HAP-1 (cell line): ENCODE data around the gene SIN3A.
"Not testable (repeated sequence)": the region's sequence is repeated elsewhere in the genome, so short reads cannot be mapped to it uniquely, and the experiment has no call there.

Experiments
- DNase-seq, 2 experiments: peaks; one replicate each; pipeline ENCODE4 v3.0.0-alpha.2; 2016 to 2020; ENCODE audit warnings: low spot score in 2 of 2
- H3K27me3 ChIP-seq: fragments of 250-450 bp; sonication (Bioruptor Pico); 2 replicates; pipeline ENCODE4 v1.5.1; 2020; ENCODE audit warnings: low read depth, mild to moderate bottlenecking, moderate library complexity
- H3K36me3 ChIP-seq: fragments of 250-450 bp; sonication (Bioruptor Pico); replicated peaks from 2 replicates; pipeline ENCODE4 v1.5.1; 2020; ENCODE audit warnings: mild to moderate bottlenecking
- H3K4me1 ChIP-seq: fragments of 250-450 bp; sonication (Bioruptor Pico); 2 replicates; pipeline ENCODE4 v1.5.1; 2020; ENCODE audit warnings: mild to moderate bottlenecking
- H3K4me3 ChIP-seq: fragments of 250-450 bp; sonication (Bioruptor Pico); 2 replicates; pipeline ENCODE4 v1.5.1; 2020; ENCODE audit warnings: mild to moderate bottlenecking, moderate library complexity
- H3K9me3 ChIP-seq: fragments of 250-450 bp; sonication (Bioruptor Pico); 2 replicates; pipeline ENCODE4 v1.5.1; 2020; ENCODE audit warnings: mild to moderate bottlenecking, moderate library complexity
- in situ Hi-C: fragments of 300-500 bp; cut with MboI; formaldehyde crosslinking; loops from 3 replicates; pipeline ENCODE4 v1.14.3; 2020; ENCODE audit warnings: low sequenced_read_pairs, inconsistent platforms, mixed read lengths

The SIN3A gene

GRCh38 chr15:75338661-75339240 is 112.7 kb downstream of the SIN3A start:
- Histone ChIP-seq H3K36me3 (peaks cover 28% of the 10 kb centered on the region), H3K9me3 (no peaks in the 10 kb centered on the region), H3K4me3 (no peak overlapping the region), H3K27me3 (no peaks in the 10 kb centered on the region), H3K4me1 (peaks cover 13% of the 10 kb centered on the region)
- in situ Hi-C loops: no loop called here
- no peak for DNase-seq

- peak; percentile 98 to 100 for DNase-seq
- H3K9me3 ChIP-seq: no peaks in the 10 kb centered on the region
- in situ Hi-C loops: no loop called here
- no peaks in the 10 kb centered on the region for H3K27me3 ChIP-seq
- peak within 1 kb of the TSS; percentile 78 for H3K4me3 ChIP-seq
- H3K36me3 ChIP-seq: peaks cover 21% of the 10 kb centered on the region
- peaks cover 13% of the 10 kb centered on the region for H3K4me1 ChIP-seq
These were observed 115.7 kb downstream of the SIN3A start, which contains the start of gene COMMD4 for GRCh38 chr15:75335705-75336355. Gene COMMD4 (plus strand): TSS chr15:75336063. CDS start chr15:75336090, 27 bp downstream.

GRCh38 chr15:75335313-75335704 is 116.2 kb downstream of the SIN3A start:
- H3K4me3 ChIP-seq: peak overlapping the region; percentile 78
- no peak for DNase-seq
- peaks cover 19% of the 10 kb centered on the region for H3K36me3 ChIP-seq
- H3K9me3 ChIP-seq: no peaks in the 10 kb centered on the region
- H3K27me3 ChIP-seq: no peaks in the 10 kb centered on the region
- in situ Hi-C loops: no loop called here
- H3K4me1 ChIP-seq: peaks cover 13% of the 10 kb centered on the region

GRCh38 chr15:75333654-75334419 is 117.7 kb downstream of the SIN3A start:
- H3K36me3 ChIP-seq, H3K9me3 ChIP-seq, H3K4me3 ChIP-seq, DNase-seq, in situ Hi-C loops, H3K27me3 ChIP-seq: not testable (repeated sequence)
- peaks cover 13% of the 10 kb centered on the region for H3K4me1 ChIP-seq

GRCh38 chr15:75332093-75332492 is 119.4 kb downstream of the SIN3A start:
- H3K9me3 ChIP-seq, H3K4me3 ChIP-seq, DNase-seq, H3K36me3 ChIP-seq, in situ Hi-C loops, H3K27me3 ChIP-seq: not testable (repeated sequence)
- peaks cover 13% of the 10 kb centered on the region for H3K4me1 ChIP-seq

DNA sequence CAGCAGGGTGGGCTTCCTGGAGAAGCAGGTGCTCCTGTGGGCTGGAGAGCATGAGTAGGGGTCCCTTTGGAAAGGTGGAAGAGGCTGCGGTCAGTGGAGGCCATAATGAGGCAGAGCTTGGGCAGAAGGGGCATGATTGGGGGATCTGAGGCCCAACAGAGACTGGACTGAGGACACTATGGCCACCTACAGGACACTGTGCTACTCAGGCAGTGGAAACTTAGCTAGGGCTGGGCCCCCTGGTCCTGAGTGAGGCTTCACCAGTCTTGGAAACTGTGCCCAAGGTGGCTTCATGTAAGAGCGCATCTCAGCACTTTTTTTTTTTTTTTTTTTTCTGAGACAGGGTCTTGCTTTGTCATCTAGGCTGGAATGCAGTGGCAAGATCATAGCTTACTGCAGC is 121.9 kb downstream of the SIN3A start:
- in situ Hi-C loops: no loop called here
- Histone ChIP-seq H3K9me3 (no peaks in the 10 kb centered on the region), H3K36me3 (no peaks in the 10 kb centered on the region), H3K27me3 (no peaks in the 10 kb centered on the region), H3K4me3 (no peak overlapping the region), H3K4me1 (no peaks in the 10 kb centered on the region)
- DNase-seq: no peak

DNA sequence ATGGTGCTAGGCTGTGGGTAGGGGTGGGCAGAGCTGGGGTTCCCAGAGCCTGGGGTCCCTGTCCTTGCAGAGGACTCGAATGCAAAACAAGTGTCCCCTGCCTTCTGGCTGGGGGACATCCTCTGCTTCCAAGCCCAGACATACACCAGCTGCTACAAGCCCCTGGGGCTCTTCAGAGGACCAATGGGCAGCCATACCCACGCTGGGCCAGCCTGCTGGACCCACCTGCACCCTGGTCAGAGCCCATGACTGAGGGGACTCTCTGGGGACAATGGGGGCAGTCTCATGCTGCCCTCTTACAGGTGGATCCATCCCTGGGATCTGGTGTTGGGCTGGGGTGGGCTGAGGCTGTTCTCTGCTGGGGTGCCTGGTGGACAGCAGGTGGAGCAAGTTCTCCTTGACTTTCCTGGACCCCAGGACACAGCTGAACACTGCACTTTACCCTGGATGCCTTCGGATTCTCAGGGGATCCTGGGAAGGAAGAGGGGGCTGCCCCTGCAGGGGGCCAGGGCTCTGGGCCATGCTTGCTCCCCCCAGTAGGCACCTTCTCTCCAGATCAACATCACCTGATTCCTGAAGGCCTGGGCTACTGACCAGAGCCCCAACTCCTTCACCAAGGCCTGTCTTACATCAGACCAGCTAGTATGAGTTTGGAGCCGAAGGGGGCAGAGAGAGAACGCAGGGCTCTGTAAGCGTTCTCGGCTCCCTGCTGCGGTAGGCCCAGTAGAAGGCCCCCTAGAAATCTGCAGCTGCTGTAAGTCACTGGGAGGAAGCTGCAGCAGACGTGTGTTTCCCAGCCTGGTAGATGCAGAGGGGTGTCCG is 122.8 kb downstream of the SIN3A start:
- H3K4me1 ChIP-seq: no peaks in the 10 kb centered on the region
- no peaks in the 10 kb centered on the region for H3K36me3 ChIP-seq
- H3K27me3 ChIP-seq: no peaks in the 10 kb centered on the region
- DNase-seq: no peak
- H3K9me3 ChIP-seq: no peaks in the 10 kb centered on the region
- H3K4me3 ChIP-seq: no peak overlapping the region
- in situ Hi-C loops: no loop called here

DNA sequence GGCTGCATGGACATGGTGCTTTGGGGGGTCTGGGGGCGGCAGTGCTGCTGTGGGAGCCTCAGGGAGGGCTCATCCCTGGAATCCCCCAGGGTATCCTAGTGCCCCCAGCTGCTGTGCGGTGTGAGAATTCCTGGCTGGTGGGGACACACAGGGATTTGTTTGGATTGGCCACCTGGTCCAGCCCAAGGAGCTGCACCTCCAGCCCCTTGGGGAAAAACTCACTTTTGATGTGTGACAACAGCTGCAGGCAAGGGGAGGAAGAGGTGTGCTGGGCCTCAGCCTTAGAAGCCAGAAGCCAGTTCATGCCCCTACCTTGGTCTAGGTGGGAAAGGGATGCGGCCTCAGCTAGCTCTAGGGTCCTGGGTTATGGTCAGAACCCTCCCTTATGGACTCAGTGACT is 124.0 kb downstream of the SIN3A start:
- H3K27me3 ChIP-seq: no peaks in the 10 kb centered on the region
- no peak for DNase-seq
- in situ Hi-C loops: no loop called here

GRCh38 chr15:75327005-75327404 is 124.5 kb downstream of the SIN3A start:
- H3K36me3 ChIP-seq: no peaks in the 10 kb centered on the region
- H3K9me3 ChIP-seq: no peaks in the 10 kb centered on the region
- no peak overlapping the region for H3K4me3 ChIP-seq
- in situ Hi-C loops: no loop called here
- 0 out of 2 replicates have a peak, but pooled peaks cover 2% of the 10 kb centered on the region for H3K27me3 ChIP-seq
- H3K4me1 ChIP-seq: no peaks in the 10 kb centered on the region
- no peak for DNase-seq

More for the DNA sequence above, 124.0 kb downstream of the SIN3A start:
- no peak overlapping the region for H3K4me3 ChIP-seq
- H3K36me3 ChIP-seq: no peaks in the 10 kb centered on the region
- no peaks in the 10 kb centered on the region for H3K9me3 ChIP-seq
- no peaks in the 10 kb centered on the region for H3K4me1 ChIP-seq

DNA sequence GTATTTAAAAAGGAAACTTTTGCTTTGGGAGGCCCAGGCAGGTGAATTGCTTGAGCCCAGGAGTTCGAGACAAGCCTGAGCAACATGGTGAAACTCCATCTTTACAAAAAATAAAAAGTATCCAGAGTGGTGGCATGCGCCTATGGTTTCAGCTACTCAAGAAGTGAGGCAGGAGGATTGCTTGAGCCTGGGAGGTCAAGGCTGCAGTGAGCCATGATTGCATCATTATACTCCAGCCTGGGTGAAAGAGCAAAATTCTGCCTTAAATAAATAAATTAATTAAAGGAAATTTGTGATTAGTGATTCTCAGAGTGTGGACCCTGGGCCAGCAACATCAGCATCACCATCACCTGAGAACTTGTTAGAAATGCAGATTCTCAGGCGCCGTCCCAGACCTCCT is 125.6 kb downstream of the SIN3A start:
- no peak for DNase-seq
- in situ Hi-C loops: no loop called here
- Histone ChIP-seq H3K27me3 (0 out of 2 replicates have a peak, but pooled peaks cover 2% of the 10 kb centered on the region), H3K4me1 (no peaks in the 10 kb centered on the region), H3K36me3 (no peaks in the 10 kb centered on the region), H3K9me3 (peaks cover 2% of the 10 kb centered on the region; the same call in 1 of the 2 replicates), H3K4me3 (no peak overlapping the region)

DNA sequence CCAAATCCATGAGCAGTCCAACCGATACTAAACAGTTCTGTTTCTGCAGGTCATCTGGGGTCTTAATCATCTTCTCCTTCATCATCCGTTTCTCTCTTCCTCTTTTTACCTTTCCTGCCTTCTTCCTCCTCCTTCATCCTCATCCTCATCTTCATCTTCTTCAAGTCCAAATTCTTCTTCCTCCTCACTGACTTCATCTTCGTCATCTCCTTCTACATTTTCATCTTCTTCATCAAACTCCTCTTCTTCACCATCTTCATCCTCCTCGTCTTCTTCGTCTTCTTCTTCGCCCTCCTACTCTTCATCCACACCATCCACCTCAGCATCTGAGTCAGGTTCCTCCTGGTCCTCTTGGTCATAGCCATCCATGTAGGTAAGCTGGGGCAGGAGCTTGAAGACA is 129.8 kb downstream of the SIN3A start:
- peaks cover 2% of the 10 kb centered on the region; the same call in 1 of the 2 replicates for H3K9me3 ChIP-seq
- no peak overlapping the region for H3K4me3 ChIP-seq
- DNase-seq: no peak
- H3K4me1 ChIP-seq: no peaks in the 10 kb centered on the region
- H3K36me3 ChIP-seq: no peaks in the 10 kb centered on the region
- H3K27me3 ChIP-seq: 0 out of 2 replicates have a peak, but pooled peaks cover 2% of the 10 kb centered on the region
- in situ Hi-C loops: loop anchor here (25.0 kb wide), 1 partner anchor 509 kb away; the partner anchor contains the start of gene LMAN1L
